Glutamatergic neuron (in vitro differentiated cells): ENCODE results near the gene G0S2. TPM values are rescaled to one million over a fixed set of nuclear protein-coding genes. Genes with fewer than 3 reads are reported as not detected.

ENCODE experiments used
- DNase-seq: peaks from one replicate; pipeline ENCODE4 v3.0.0; 2022
- H3K27ac Mint-ChIP-seq: one replicate; pipeline ENCODE4 v1.8.0; 2020; ENCODE audit warnings: mild to moderate bottlenecking, mixed read lengths, inconsistent platforms; ENCODE audit not compliant: unreplicated experiment
- H3K27me3 Mint-ChIP-seq: one replicate; pipeline ENCODE4 v1.8.0; 2020; ENCODE audit warnings: mild to moderate bottlenecking, moderate library complexity, mixed read lengths, inconsistent platforms; ENCODE audit not compliant: unreplicated experiment
- H3K36me3 Mint-ChIP-seq: one replicate; pipeline ENCODE4 v1.8.0; 2020; ENCODE audit warnings: mild to moderate bottlenecking, mixed read lengths, inconsistent platforms; ENCODE audit not compliant: unreplicated experiment
- H3K4me1 Mint-ChIP-seq: one replicate; pipeline ENCODE4 v1.8.0; 2020; ENCODE audit warnings: mild to moderate bottlenecking, low read depth, mixed read lengths, inconsistent platforms; ENCODE audit not compliant: unreplicated experiment
- H3K4me3 Mint-ChIP-seq: one replicate; pipeline ENCODE4 v1.8.0; 2020; ENCODE audit warnings: mild to moderate bottlenecking, mixed read lengths, inconsistent platforms; ENCODE audit not compliant: unreplicated experiment
- H3K9me3 Mint-ChIP-seq: one replicate; pipeline ENCODE4 v1.8.0; 2020; ENCODE audit warnings: mild to moderate bottlenecking, moderate library complexity, mixed read lengths, inconsistent platforms; ENCODE audit not compliant: unreplicated experiment
- total RNA-seq: library from RNA; stranded (reverse); fragmentation: NEBNext Ultra II Directional; extraction: Animal tissue kit (Norgen Biotek cat#: 25700); gene quantifications from one replicate; pipeline ENCODE4 v1.2.1, GENCODE V29; 2021; ENCODE audit not compliant: unreplicated experiment
- TF ChIP-seq, protein P1 (sequence below): fragments of 200-600 bp; sonication (generic); IDR thresholded peaks from one replicate; pipeline ENCODE4 v1.5.0; 2021; ENCODE audit not compliant: partially characterized antibody, unreplicated experiment

The G0S2 gene
- total RNA-seq, 1 donor from 2014 or later: 2.5 TPM

DNA sequence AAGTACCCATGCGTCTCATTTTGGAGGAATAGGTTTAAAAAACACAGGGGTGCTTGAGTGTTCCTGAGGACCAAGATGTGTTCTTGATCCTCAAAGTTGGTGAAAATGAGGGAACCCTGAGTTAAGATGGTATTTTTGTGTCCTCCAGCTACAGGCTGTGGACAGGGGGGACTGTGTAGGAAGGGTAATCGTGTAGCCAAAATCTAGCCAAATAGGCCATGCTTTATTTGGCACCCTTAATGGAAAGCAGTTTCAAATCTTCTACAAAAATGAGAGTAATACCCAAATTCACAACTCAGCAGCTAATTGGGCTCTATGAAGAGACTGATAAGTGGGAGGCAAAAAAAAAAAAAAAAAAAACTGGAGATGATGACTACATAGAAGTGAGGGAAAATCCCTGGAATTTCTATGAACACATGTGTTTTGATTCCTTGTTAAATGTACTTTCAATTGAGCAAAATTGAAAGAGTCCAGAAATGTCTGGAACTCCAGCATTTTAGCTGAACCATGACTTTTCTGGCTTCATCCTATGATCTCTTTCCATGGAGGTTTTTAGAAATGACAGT lies 29.9 kb downstream of the G0S2 start:
- H3K27ac Mint-ChIP-seq: no peak overlapping the region
- no peak overlapping the region for H3K4me3 Mint-ChIP-seq
- no peaks in the 10 kb centered on the region for H3K27me3 Mint-ChIP-seq
- DNase-seq: no peak
- TF ChIP-seq, protein P1, sequence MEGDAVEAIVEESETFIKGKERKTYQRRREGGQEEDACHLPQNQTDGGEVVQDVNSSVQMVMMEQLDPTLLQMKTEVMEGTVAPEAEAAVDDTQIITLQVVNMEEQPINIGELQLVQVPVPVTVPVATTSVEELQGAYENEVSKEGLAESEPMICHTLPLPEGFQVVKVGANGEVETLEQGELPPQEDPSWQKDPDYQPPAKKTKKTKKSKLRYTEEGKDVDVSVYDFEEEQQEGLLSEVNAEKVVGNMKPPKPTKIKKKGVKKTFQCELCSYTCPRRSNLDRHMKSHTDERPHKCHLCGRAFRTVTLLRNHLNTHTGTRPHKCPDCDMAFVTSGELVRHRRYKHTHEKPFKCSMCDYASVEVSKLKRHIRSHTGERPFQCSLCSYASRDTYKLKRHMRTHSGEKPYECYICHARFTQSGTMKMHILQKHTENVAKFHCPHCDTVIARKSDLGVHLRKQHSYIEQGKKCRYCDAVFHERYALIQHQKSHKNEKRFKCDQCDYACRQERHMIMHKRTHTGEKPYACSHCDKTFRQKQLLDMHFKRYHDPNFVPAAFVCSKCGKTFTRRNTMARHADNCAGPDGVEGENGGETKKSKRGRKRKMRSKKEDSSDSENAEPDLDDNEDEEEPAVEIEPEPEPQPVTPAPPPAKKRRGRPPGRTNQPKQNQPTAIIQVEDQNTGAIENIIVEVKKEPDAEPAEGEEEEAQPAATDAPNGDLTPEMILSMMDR: no peak
- no peaks in the 10 kb centered on the region for H3K9me3 Mint-ChIP-seq
- H3K4me1 Mint-ChIP-seq: no peaks in the 10 kb centered on the region
- no peaks in the 10 kb centered on the region for H3K36me3 Mint-ChIP-seq

DNA sequence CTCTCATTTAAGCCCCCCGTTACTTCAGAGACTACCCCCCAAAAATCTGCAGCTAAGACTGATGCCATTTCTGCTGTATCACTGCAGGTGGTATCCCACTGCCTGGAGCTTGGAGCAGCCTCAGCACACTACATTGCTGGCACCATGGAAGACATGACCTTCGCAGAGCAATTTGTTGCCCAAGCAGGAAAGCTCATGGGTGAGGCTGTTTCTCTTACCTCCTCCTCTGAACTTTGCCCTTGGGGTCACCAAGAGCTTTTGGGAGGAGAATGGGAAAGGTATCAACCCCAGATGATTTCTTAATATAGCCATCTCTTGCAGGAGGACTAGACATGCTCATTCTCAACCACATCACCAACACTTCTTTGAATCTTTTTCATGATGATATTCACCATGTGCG lies 31.4 kb downstream of the G0S2 start:
- DNase-seq: no peak
- TF ChIP-seq, protein P1: no peak
- Mint-ChIP-seq H3K36me3 (no peaks in the 10 kb centered on the region), H3K27me3 (no peaks in the 10 kb centered on the region), H3K4me1 (no peaks in the 10 kb centered on the region), H3K27ac (no peak overlapping the region), H3K4me3 (no peak overlapping the region), H3K9me3 (no peaks in the 10 kb centered on the region)

DNA sequence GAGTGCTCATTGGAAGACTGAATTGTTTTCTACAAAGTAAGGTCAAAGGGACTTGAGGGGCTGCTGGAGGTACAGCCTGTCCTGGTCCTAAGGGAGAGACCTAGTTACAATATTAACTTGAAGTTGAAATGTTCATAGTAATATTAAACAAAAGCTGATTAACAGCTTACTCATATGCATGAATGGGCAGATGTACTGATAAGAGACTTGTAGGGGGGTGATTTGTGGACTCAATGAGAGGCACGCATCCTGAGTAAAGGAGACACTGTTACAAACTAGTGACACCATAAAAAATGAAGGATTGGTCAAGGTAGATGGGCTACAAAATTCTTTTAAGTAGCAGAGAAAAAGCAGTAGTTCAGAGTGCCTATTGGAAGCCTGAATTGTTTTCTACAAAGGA lies 32.1 kb downstream of the G0S2 start:
- no peak for DNase-seq
- Mint-ChIP-seq H3K27me3 (no peaks in the 10 kb centered on the region), H3K4me1 (no peaks in the 10 kb centered on the region), H3K36me3 (no peaks in the 10 kb centered on the region), H3K9me3 (no peaks in the 10 kb centered on the region), H3K27ac (no peak overlapping the region), H3K4me3 (no peak overlapping the region)
- TF ChIP-seq, protein P1: no peak

DNA sequence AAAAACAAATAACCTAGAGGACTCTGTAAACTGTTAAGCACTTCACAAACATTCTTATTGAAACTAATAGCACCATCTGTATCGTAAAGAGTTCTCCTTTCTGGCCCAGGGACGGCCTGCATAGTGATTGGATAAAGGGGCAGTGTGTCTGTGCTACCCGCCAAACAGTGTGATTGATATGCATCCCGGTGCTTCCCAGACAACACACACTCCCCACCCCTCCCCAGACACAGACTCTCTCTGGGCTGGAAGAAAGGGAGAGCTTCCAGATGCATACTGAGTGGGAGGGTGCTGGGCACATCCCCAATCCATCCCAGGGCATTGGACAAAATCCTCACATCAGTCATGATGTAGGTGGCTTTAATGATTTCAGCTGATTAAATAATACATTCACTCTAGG lies 33.1 kb downstream of the G0S2 start:
- DNase-seq: no peak
- no peak overlapping the region for H3K4me3 Mint-ChIP-seq
- H3K9me3 Mint-ChIP-seq: no peaks in the 10 kb centered on the region
- no peak overlapping the region for H3K27ac Mint-ChIP-seq
- no peaks in the 10 kb centered on the region for H3K4me1 Mint-ChIP-seq
- TF ChIP-seq, protein P1: no peak
- H3K36me3 Mint-ChIP-seq: no peaks in the 10 kb centered on the region
- H3K27me3 Mint-ChIP-seq: no peaks in the 10 kb centered on the region

DNA sequence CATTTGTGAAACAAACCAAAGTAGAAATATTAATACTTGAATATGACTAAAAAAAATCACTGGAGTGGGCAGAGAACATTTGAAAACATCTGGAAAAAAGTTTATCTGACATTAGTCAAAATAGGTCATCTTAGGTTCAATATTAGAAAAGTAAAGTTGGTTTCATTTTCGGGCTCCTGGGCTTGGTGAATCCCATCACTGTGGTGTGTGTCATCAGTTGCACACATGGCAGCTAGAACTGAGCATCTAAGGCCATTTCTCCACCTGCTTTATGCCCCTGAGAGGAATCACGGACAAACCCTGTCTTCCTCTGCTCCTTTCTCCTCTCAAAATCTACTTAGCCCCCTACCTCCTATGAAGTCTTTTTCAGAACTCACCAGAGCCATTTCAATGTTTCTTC lies 34.9 kb downstream of the G0S2 start:
- Mint-ChIP-seq H3K27ac (no peak overlapping the region), H3K4me1 (no peaks in the 10 kb centered on the region), H3K27me3 (no peaks in the 10 kb centered on the region), H3K9me3 (no peaks in the 10 kb centered on the region), H3K36me3 (no peaks in the 10 kb centered on the region), H3K4me3 (no peak overlapping the region)
- DNase-seq: no peak
- TF ChIP-seq, protein P1: no peak
